GM21723 (cell line): ENCODE data around the gene COMMD2.
A peak's percentile ranks its signal among the peaks of the same experiment; 100 is the strongest.

Source experiments
- ATAC-seq: cut with Tn5 transposase; IDR thresholded peaks from one replicate; pipeline ENCODE4 v1.9.1; 2021; ENCODE audit warnings: mild to moderate bottlenecking, moderate library complexity; ENCODE audit not compliant: unreplicated experiment

The COMMD2 gene

GRCh38 chr3:149764302-149764701 is 12.0 kb upstream of the COMMD2 start:
- no peak for ATAC-seq

GRCh38 chr3:149763565-149764195 is 11.4 kb upstream of the COMMD2 start:
- ATAC-seq = no peak

GRCh38 chr3:149753717-149754116 is 1.4 kb upstream of the COMMD2 start:
- ATAC-seq = no peak

GRCh38 chr3:149752788-149753136 is 473 bp upstream of the COMMD2 start:
- ATAC-seq = no peak

GRCh38 chr3:149751551-149751950 is 738 bp downstream of the COMMD2 start:
- no peak for ATAC-seq

GRCh38 chr3:149744606-149745005 is 7.7 kb downstream of the COMMD2 start:
- ATAC-seq = no peak

- no peak for ATAC-seq
Observed at GRCh38 chr3:149744151-149744550, 8.1 kb downstream of the COMMD2 start.

- no peak for ATAC-seq
Observed at GRCh38 chr3:149739396-149739795, 12.9 kb downstream of the COMMD2 start.

- no peak for ATAC-seq
Observed at GRCh38 chr3:149738876-149739275, 13.4 kb downstream of the COMMD2 start.

GRCh38 chr3:149736953-149737205 is 15.4 kb downstream of the COMMD2 start:
- no peak for ATAC-seq

GRCh38 chr3:149736175-149736952 is 15.9 kb downstream of the COMMD2 start:
- ATAC-seq = no peak

- no peak for ATAC-seq
Observed at GRCh38 chr3:149732234-149732633, 20.1 kb downstream of the COMMD2 start.

- no peak for ATAC-seq
Observed at GRCh38 chr3:149727656-149728055, 24.6 kb downstream of the COMMD2 start.

- peak; percentile 94 for ATAC-seq
Observed at GRCh38 chr3:149726716-149727407, 25.4 kb downstream of the COMMD2 start.

GRCh38 chr3:149723781-149724180 is 28.5 kb downstream of the COMMD2 start:
- no peak for ATAC-seq

- no peak for ATAC-seq
Observed at GRCh38 chr3:149720918-149721317, 31.4 kb downstream of the COMMD2 start.

- ATAC-seq = peak; percentile 76
Observed at GRCh38 chr3:149717391-149718056, 34.8 kb downstream of the COMMD2 start.

GRCh38 chr3:149716984-149717383 is 35.3 kb downstream of the COMMD2 start:
- ATAC-seq = no peak

GRCh38 chr3:149715247-149715646 is 37.0 kb downstream of the COMMD2 start:
- no peak for ATAC-seq

- ATAC-seq = no peak
Observed at GRCh38 chr3:149713730-149714654, 38.3 kb downstream of the COMMD2 start.

GRCh38 chr3:149706905-149707304 is 45.4 kb downstream of the COMMD2 start:
- no peak for ATAC-seq
